KMS-11 (cell line): Measurements from ENCODE around the gene RETSAT.
"Not testable (repeated sequence)": the region's sequence is repeated elsewhere in the genome, so short reads cannot be mapped to it uniquely, and the experiment has no call there.

ENCODE experiments used
- H2AFZ ChIP-seq: fragments of 200-600 bp; sonication (generic); 2 replicates; pipeline ENCODE4 v1.6.1; 2016; ENCODE audit warnings: antibody characterized with exemption, mixed run types, low read depth
- H3K27ac ChIP-seq: fragments of 200-600 bp; sonication (generic); 2 replicates; pipeline ENCODE4 v1.6.1; 2016; ENCODE audit warnings: mild to moderate bottlenecking, mixed run types
- H3K27me3 ChIP-seq: fragments of 200-600 bp; sonication (generic); 2 replicates; pipeline ENCODE4 v1.6.1; 2017; ENCODE audit warnings: mild to moderate bottlenecking, low read depth, mixed run types, moderate library complexity; ENCODE audit not compliant: insufficient read depth
- H3K36me3 ChIP-seq: fragments of 200-600 bp; sonication (generic); 2 replicates; pipeline ENCODE4 v1.6.1; 2017; ENCODE audit warnings: mild to moderate bottlenecking, mixed run types; ENCODE audit not compliant: insufficient read depth
- H3K4me1 ChIP-seq: fragments of 200-600 bp; sonication (generic); 2 replicates; pipeline ENCODE4 v1.6.1; 2016; ENCODE audit warnings: mild to moderate bottlenecking, low read depth, mixed run types; ENCODE audit not compliant: poor library complexity, severe bottlenecking
- H3K4me2 ChIP-seq: fragments of 200-600 bp; sonication (generic); 2 replicates; pipeline ENCODE4 v1.7.0; 2016; ENCODE audit warnings: mild to moderate bottlenecking, mixed run types
- H3K4me3 ChIP-seq: fragments of 200-600 bp; sonication (generic); IDR thresholded peaks from 2 replicates; pipeline ENCODE4 v1.6.1; 2017; ENCODE audit warnings: low read depth, low read length, mixed read lengths; ENCODE audit not compliant: insufficient read depth
- H3K79me2 ChIP-seq: fragments of 200-600 bp; sonication (generic); 2 replicates; pipeline ENCODE4 v1.6.1; 2016; ENCODE audit warnings: low read depth, mixed run types; ENCODE audit not compliant: insufficient read depth
- H3K9ac ChIP-seq: fragments of 200-600 bp; sonication (generic); 2 replicates; pipeline ENCODE4 v1.6.1; 2016; ENCODE audit warnings: mild to moderate bottlenecking, mixed run types
- H4K20me1 ChIP-seq: fragments of 200-600 bp; sonication (generic); 2 replicates; pipeline ENCODE4 v1.6.1; 2016; ENCODE audit warnings: mild to moderate bottlenecking, mixed run types; ENCODE audit not compliant: insufficient read depth
- TF ChIP-seq, protein P1 (sequence below): fragments of 200-600 bp; sonication (generic); conservative IDR thresholded peaks from 2 replicates; pipeline ENCODE4 v1.6.1; 2017; ENCODE audit warnings: low read depth, mild to moderate bottlenecking, antibody characterized with exemption, low read length, moderate library complexity, mixed read lengths

Gene RETSAT

GRCh38 chr2:85325466-85325811, 28.9 kb downstream of the RETSAT start:
- H3K4me1 ChIP-seq: peaks cover 42% of the 10 kb centered on the region
- 0 out of 2 replicates have a peak, but pooled peaks cover 8% of the 10 kb centered on the region for H4K20me1 ChIP-seq
- no peak overlapping the region for H2AFZ ChIP-seq
- H3K4me3 ChIP-seq: no peak overlapping the region
- no peak overlapping the region for H3K9ac ChIP-seq
- TF ChIP-seq, protein P1, sequence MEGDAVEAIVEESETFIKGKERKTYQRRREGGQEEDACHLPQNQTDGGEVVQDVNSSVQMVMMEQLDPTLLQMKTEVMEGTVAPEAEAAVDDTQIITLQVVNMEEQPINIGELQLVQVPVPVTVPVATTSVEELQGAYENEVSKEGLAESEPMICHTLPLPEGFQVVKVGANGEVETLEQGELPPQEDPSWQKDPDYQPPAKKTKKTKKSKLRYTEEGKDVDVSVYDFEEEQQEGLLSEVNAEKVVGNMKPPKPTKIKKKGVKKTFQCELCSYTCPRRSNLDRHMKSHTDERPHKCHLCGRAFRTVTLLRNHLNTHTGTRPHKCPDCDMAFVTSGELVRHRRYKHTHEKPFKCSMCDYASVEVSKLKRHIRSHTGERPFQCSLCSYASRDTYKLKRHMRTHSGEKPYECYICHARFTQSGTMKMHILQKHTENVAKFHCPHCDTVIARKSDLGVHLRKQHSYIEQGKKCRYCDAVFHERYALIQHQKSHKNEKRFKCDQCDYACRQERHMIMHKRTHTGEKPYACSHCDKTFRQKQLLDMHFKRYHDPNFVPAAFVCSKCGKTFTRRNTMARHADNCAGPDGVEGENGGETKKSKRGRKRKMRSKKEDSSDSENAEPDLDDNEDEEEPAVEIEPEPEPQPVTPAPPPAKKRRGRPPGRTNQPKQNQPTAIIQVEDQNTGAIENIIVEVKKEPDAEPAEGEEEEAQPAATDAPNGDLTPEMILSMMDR: no peak
- no peaks in the 10 kb centered on the region; the same call in 1 of the 2 replicates for H3K36me3 ChIP-seq
- no peak overlapping the region for H3K27ac ChIP-seq
- peaks cover 48% of the 10 kb centered on the region for H3K79me2 ChIP-seq
- peak overlapping the region; percentile 83 for H3K4me2 ChIP-seq
- no peaks in the 10 kb centered on the region for H3K27me3 ChIP-seq

GRCh38 chr2:85324639-85325465, 29.5 kb downstream of the RETSAT start:
- H3K27me3 ChIP-seq: no peaks in the 10 kb centered on the region
- 0 out of 2 replicates have a peak, but pooled peaks cover 8% of the 10 kb centered on the region for H4K20me1 ChIP-seq
- no peak overlapping the region for H2AFZ ChIP-seq
- peaks cover 37% of the 10 kb centered on the region for H3K4me1 ChIP-seq
- TF ChIP-seq, protein P1: no peak
- H3K4me2 ChIP-seq: peak overlapping the region; percentile 83
- no peak overlapping the region for H3K27ac ChIP-seq
- no peak overlapping the region for H3K9ac ChIP-seq
- no peak overlapping the region for H3K4me3 ChIP-seq
- peaks cover 48% of the 10 kb centered on the region for H3K79me2 ChIP-seq
- H3K36me3 ChIP-seq: no peaks in the 10 kb centered on the region; the same call in 1 of the 2 replicates

- Histone ChIP-seq H3K79me2 (peaks cover 48% of the 10 kb centered on the region), H3K4me1 (peaks cover 30% of the 10 kb centered on the region)
- H3K4me2 ChIP-seq, H3K4me3 ChIP-seq, H4K20me1 ChIP-seq, H3K27me3 ChIP-seq, H3K36me3 ChIP-seq, H3K9ac ChIP-seq, H2AFZ ChIP-seq, H3K27ac ChIP-seq: not testable (repeated sequence)
Measured at GRCh38 chr2:85323988-85324367, 30.4 kb downstream of the RETSAT start.

DNA sequence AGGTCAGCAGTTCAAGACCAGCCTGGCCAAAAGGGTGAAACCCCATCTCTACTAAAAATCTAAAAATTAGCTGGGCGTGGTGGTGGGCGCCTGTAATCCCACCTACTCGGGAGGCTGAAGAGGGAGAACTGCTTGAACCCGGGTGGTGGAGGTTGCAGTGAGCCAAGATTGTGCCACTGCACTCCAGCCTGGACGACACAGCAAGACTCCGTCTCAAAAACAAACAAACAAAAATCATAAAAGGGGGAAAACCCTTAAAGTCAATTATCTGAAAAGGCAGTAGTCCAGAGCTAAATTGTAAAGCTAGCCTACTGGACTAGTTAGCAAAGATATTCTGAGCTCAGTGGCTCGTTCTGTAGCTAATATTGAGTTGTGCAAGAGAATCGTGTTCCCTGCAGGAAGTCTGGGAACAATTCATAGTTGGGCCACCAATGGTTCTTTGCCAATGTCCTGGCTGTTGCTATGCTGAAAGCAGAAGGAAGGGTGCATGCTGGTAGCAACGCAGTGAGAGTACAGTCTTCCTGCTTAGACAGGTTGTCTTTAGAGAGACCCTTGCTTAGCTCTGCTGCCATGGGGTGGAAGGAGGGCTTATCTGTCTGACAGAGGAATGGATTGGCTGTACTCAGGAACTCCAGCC, 30.9 kb downstream of the RETSAT start:
- no peak overlapping the region for H3K4me2 ChIP-seq
- TF ChIP-seq, protein P1: no peak
- H2AFZ ChIP-seq: no peak overlapping the region
- no peak overlapping the region for H3K4me3 ChIP-seq
- peaks cover 48% of the 10 kb centered on the region for H3K79me2 ChIP-seq
- H3K4me1 ChIP-seq: peaks cover 25% of the 10 kb centered on the region
- H3K27me3 ChIP-seq: no peaks in the 10 kb centered on the region
- no peak overlapping the region for H3K9ac ChIP-seq
- H4K20me1 ChIP-seq: 0 out of 2 replicates have a peak, but pooled peaks cover 8% of the 10 kb centered on the region
- H3K27ac ChIP-seq: no peak overlapping the region
- no peaks in the 10 kb centered on the region; the same call in 1 of the 2 replicates for H3K36me3 ChIP-seq

DNA sequence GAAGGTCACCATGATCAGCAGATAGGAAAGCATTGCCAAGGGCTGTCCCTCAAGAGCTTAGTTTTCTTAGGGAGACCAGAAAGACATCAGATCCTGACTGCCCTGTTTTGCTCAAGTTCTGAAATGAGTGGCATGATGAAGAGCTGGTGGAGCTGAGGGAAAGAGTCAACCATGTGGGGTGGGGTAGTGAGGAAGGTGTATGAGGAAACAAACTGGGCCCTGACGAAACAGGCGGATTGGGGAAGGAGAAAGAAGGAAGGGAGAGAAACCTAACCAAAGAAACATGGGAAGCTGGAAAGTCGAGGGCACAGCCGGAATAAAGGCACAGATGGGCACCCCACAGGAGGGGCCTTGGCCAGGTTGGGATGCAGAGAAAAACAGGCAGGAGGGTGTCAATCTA, 34.5 kb downstream of the RETSAT start:
- TF ChIP-seq, protein P1: no peak
- no peak overlapping the region for H3K9ac ChIP-seq
- no peaks in the 10 kb centered on the region; the same call in 1 of the 2 replicates for H3K36me3 ChIP-seq
- H3K79me2 ChIP-seq: peaks cover 19% of the 10 kb centered on the region
- H3K4me3 ChIP-seq: no peak overlapping the region
- H2AFZ ChIP-seq: no peak overlapping the region
- H3K27ac ChIP-seq: no peak overlapping the region
- no peaks in the 10 kb centered on the region for H3K27me3 ChIP-seq
- no peak overlapping the region for H3K4me2 ChIP-seq
- no peaks in the 10 kb centered on the region for H4K20me1 ChIP-seq
- H3K4me1 ChIP-seq: peaks cover 3% of the 10 kb centered on the region
